HL-60 (cell line): Measurements from ENCODE around the gene STARD7.

Experiments used
- DNase-seq, 2 experiments: peaks; one replicate each; pipeline ENCODE4 v3.0.0-alpha.2; 2010 to 2020; ENCODE audit warnings: low read depth in 1 of 2, low spot score in 1 of 2
- H3K27ac ChIP-seq: fragments of 250-450 bp; sonication (Bioruptor Pico); replicated peaks from 2 replicates; pipeline ENCODE4 v1.5.1; 2020; ENCODE audit warnings: mild to moderate bottlenecking, moderate library complexity
- H3K27me3 ChIP-seq: fragments of 250-450 bp; sonication (Bioruptor Pico); 2 replicates; pipeline ENCODE4 v1.5.1; 2021; ENCODE audit warnings: mild to moderate bottlenecking, moderate library complexity; ENCODE audit not compliant: insufficient read depth, poor library complexity, severe bottlenecking
- H3K4me3 ChIP-seq: replicated peaks from 2 replicates; pipeline ENCODE4 v1.5.1; 2011; ENCODE audit warnings: mild to moderate bottlenecking, control low read depth, low read length; ENCODE audit not compliant: insufficient read depth
- GABPA ChIP-seq: IDR thresholded peaks from 2 replicates; pipeline ENCODE4 v1.6.1; 2012; ENCODE audit warnings: low read depth
- POLR2AphosphoS5 ChIP-seq: IDR thresholded peaks from 2 replicates; pipeline ENCODE4 v1.6.1; 2012; ENCODE audit warnings: low read depth
- REST ChIP-seq: IDR thresholded peaks from 2 replicates; pipeline ENCODE4 v1.6.1; 2012; ENCODE audit warnings: low read depth; ENCODE audit not compliant: insufficient replicate concordance
- SPI1 ChIP-seq: IDR thresholded peaks from 2 replicates; pipeline ENCODE4 v1.6.1; 2012; ENCODE audit warnings: low read depth, mild to moderate bottlenecking, borderline replicate concordance
- TF ChIP-seq, protein P1 (sequence below): IDR thresholded peaks from one replicate; pipeline ENCODE4 v1.5.1; 2011; ENCODE audit warnings: low read length, control low read depth, inconsistent platforms; ENCODE audit not compliant: insufficient read depth

STARD7 gene

DNA sequence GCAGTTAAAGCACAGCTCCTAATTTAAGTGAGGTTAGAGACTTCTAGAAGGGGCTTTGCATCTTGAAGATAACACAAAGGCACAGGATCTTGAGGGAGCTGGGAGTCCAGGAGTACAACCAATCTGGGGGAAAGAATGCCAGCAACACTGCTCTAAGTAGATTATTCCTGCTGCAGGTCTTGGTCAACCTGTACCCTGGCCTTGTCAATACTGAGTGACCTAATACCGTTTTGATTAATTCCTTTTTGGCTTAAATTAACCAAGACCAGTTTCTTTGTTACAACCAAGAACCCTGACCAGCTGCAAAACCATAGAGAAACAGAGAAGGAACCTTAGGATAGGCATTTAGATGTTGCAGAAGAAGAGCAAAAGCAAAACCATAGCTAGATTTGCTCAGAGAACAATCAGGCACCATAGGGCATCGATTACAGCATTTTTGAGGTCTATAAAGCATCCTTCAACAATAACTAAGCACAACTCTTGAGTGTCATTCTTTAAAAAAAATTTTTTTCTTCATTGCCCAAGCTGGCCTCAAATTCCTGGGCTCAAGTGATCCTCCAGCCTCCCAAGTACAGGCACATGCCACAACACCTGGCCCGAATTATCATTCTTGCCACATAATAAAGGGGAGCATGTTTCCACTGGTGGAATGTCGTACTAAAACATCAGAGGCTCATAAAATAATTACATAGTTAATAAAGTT lies 6.3 kb downstream of the STARD7 start:
- no peak for TF ChIP-seq REST
- TF ChIP-seq POLR2AphosphoS5, result no peak
- no peak for TF ChIP-seq SPI1
- no peak for TF ChIP-seq GABPA
- TF ChIP-seq, protein P1, sequence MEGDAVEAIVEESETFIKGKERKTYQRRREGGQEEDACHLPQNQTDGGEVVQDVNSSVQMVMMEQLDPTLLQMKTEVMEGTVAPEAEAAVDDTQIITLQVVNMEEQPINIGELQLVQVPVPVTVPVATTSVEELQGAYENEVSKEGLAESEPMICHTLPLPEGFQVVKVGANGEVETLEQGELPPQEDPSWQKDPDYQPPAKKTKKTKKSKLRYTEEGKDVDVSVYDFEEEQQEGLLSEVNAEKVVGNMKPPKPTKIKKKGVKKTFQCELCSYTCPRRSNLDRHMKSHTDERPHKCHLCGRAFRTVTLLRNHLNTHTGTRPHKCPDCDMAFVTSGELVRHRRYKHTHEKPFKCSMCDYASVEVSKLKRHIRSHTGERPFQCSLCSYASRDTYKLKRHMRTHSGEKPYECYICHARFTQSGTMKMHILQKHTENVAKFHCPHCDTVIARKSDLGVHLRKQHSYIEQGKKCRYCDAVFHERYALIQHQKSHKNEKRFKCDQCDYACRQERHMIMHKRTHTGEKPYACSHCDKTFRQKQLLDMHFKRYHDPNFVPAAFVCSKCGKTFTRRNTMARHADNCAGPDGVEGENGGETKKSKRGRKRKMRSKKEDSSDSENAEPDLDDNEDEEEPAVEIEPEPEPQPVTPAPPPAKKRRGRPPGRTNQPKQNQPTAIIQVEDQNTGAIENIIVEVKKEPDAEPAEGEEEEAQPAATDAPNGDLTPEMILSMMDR, result no peak
- Histone ChIP-seq H3K4me3 (no peak overlapping the region), H3K27me3 (no peaks in the 10 kb centered on the region), H3K27ac (no peak overlapping the region)
- no peak for DNase-seq

GRCh38 chr2:96201338-96201737 lies 7.3 kb downstream of the STARD7 start:
- H3K4me3 ChIP-seq, result no peak overlapping the region
- H3K27ac ChIP-seq, result no peak overlapping the region
- DNase-seq, result no peak
- H3K27me3 ChIP-seq, result no peaks in the 10 kb centered on the region
- TF ChIP-seq SPI1, result no peak
- TF ChIP-seq POLR2AphosphoS5, result no peak
- TF ChIP-seq, protein P1, result no peak
- no peak for TF ChIP-seq REST

GRCh38 chr2:96198921-96199320 lies 9.7 kb downstream of the STARD7 start:
- H3K27me3 ChIP-seq, result no peaks in the 10 kb centered on the region
- H3K27ac ChIP-seq, result no peak overlapping the region
- H3K4me3 ChIP-seq, result no peak overlapping the region
- no peak for TF ChIP-seq SPI1
- TF ChIP-seq GABPA, result no peak
- no peak for TF ChIP-seq REST
- TF ChIP-seq, protein P1, result no peak
- no peak for TF ChIP-seq POLR2AphosphoS5
- no peak for DNase-seq
